Measurements from ENCODE around the gene KCNN3.

KCNN3 gene

GRCh38 chr1:154845174-154845573, 24.9 kb downstream of the KCNN3 start:
- in situ Hi-C loops (cut with MboI; ENCODE audit: low sequenced_read_pairs), result no loop called here

- in situ Hi-C loops (cut with MboI; ENCODE audit: low sequenced_read_pairs), result no loop called here
Observed at GRCh38 chr1:154844297-154844681, 25.8 kb downstream of the KCNN3 start.

- in situ Hi-C loops (cut with MboI; ENCODE audit: low sequenced_read_pairs), result no loop called here
Observed at GRCh38 chr1:154843636-154844296, 26.3 kb downstream of the KCNN3 start.

GRCh38 chr1:154842635-154843034, 27.4 kb downstream of the KCNN3 start:
- in situ Hi-C loops (cut with MboI; ENCODE audit: low sequenced_read_pairs), result no loop called here

- in situ Hi-C loops (cut with MboI; ENCODE audit: low sequenced_read_pairs), result no loop called here
Observed at GRCh38 chr1:154841384-154841783, 28.7 kb downstream of the KCNN3 start.

GRCh38 chr1:154840269-154841176, 29.6 kb downstream of the KCNN3 start:
- in situ Hi-C loops (cut with MboI; ENCODE audit: low sequenced_read_pairs), result no loop called here

- in situ Hi-C loops (cut with MboI; ENCODE audit: low sequenced_read_pairs), result no loop called here
Observed at GRCh38 chr1:154839691-154840090, 30.4 kb downstream of the KCNN3 start.

GRCh38 chr1:154838988-154839387, 31.1 kb downstream of the KCNN3 start:
- in situ Hi-C loops (cut with MboI; ENCODE audit: low sequenced_read_pairs), result no loop called here

GRCh38 chr1:154838461-154838860, 31.6 kb downstream of the KCNN3 start:
- in situ Hi-C loops (cut with MboI; ENCODE audit: low sequenced_read_pairs), result no loop called here

GRCh38 chr1:154837672-154838171, 32.4 kb downstream of the KCNN3 start:
- in situ Hi-C loops (cut with MboI; ENCODE audit: low sequenced_read_pairs), result no loop called here

GRCh38 chr1:154837034-154837671, 32.9 kb downstream of the KCNN3 start:
- in situ Hi-C loops (cut with MboI; ENCODE audit: low sequenced_read_pairs), result no loop called here

- in situ Hi-C loops (cut with MboI; ENCODE audit: low sequenced_read_pairs), result no loop called here
Observed at GRCh38 chr1:154835531-154836324, 34.4 kb downstream of the KCNN3 start.

GRCh38 chr1:154833841-154834240, 36.2 kb downstream of the KCNN3 start:
- in situ Hi-C loops (cut with MboI; ENCODE audit: low sequenced_read_pairs), result no loop called here

- in situ Hi-C loops (cut with MboI; ENCODE audit: low sequenced_read_pairs), result no loop called here
Observed at GRCh38 chr1:154833209-154833608, 36.9 kb downstream of the KCNN3 start.

GRCh38 chr1:154832384-154832783, 37.7 kb downstream of the KCNN3 start:
- in situ Hi-C loops (cut with MboI; ENCODE audit: low sequenced_read_pairs), result no loop called here

GRCh38 chr1:154831462-154831861, 38.6 kb downstream of the KCNN3 start:
- in situ Hi-C loops (cut with MboI; ENCODE audit: low sequenced_read_pairs), result no loop called here

- in situ Hi-C loops (cut with MboI; ENCODE audit: low sequenced_read_pairs), result no loop called here
Observed at GRCh38 chr1:154829062-154829461, 41.0 kb downstream of the KCNN3 start.

GRCh38 chr1:154824179-154825000, 45.7 kb downstream of the KCNN3 start:
- in situ Hi-C loops (cut with MboI; ENCODE audit: low sequenced_read_pairs), result no loop called here

- in situ Hi-C loops (cut with MboI; ENCODE audit: low sequenced_read_pairs), result no loop called here
Observed at GRCh38 chr1:154822717-154823116, 47.4 kb downstream of the KCNN3 start.

GRCh38 chr1:154822233-154822632, 47.8 kb downstream of the KCNN3 start:
- in situ Hi-C loops (cut with MboI; ENCODE audit: low sequenced_read_pairs), result no loop called here
